Measurements from ENCODE around the gene ARID1B. TPM values are rescaled to one million over a fixed set of nuclear protein-coding genes. Genes with fewer than 3 reads are reported as not detected.

The ARID1B gene
- total RNA-seq, 1 experiment from 2014 or later, result 86.3 TPM

DNA sequence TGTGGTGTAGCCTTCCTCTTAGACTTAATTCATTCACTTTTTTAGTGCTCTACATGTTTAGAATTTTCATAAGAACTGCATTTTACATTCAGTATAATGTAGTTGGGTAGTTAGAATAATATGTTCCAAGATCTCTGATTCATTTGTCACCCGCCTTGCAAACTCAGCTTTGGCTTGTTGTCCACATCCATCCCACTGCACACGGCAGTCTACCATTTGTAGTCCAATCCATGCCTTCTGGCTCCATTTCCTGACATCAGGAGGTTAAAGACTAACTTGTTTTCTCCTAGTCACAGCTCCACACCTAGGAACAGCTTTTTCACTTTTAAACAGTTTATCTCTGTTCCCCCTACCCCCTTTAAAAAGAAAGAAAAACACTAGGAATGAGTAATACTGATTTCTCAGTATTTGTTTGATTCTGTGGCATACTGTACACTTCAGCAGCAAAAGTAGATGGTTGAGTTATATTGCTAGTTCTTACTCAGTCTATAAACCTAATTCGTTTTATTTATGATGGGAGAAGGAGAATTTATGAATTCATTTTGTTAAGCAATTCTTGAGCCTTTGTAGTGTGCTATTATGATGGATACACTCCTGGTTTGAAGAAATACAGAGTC is 180.9 kb downstream of the ARID1B start:
- no peaks in the 10 kb centered on the region for H3K9me3 ChIP-seq (ENCODE audit: low read depth, low read length, poor library complexity, severe bottlenecking)
- POLR2A ChIA-PET (ENCODE audit: low non-redundant PET), result no interaction called here
- no peak overlapping the region for H3K27ac ChIP-seq (ENCODE audit: low read depth, low read length, poor library complexity, severe bottlenecking)
- H3K36me3 ChIP-seq (ENCODE audit: insufficient read depth, low read length, poor library complexity, severe bottlenecking), result no peaks in the 10 kb centered on the region
- intact Hi-C loops (cut with micrococcal nuclease; ENCODE audit: unreplicated experiment), result no loop called here
- no peak for DNase-seq (ENCODE audit: low spot score)
- peaks cover 22% of the 10 kb centered on the region for H3K4me1 ChIP-seq (ENCODE audit: insufficient read depth, low read length, poor library complexity, severe bottlenecking)
- no peaks in the 10 kb centered on the region for H3K27me3 ChIP-seq (replicated peaks; ENCODE audit: insufficient read depth, low read depth, low read length, poor library complexity)
- no peak for TF ChIP-seq EZH2 (IDR thresholded peaks at IDR 0.05; ENCODE audit: borderline replicate concordance, low read depth, low read length, poor library complexity, severe bottlenecking)
- no peak for TF ChIP-seq CTCF (conservative IDR thresholded peaks at IDR 0.05; ENCODE audit: low read depth, low read length)
- no TSS peak for BruUV-seq (replicated peaks)
- CTCF ChIA-PET, result no interaction called here
- no peak overlapping the region for H3K4me3 ChIP-seq (ENCODE audit: low read depth, low read length, poor library complexity, severe bottlenecking)

GRCh38 chr6:156960525-156960924 is 183.3 kb downstream of the ARID1B start:
- ChIA-PET POLR2A (ENCODE audit: low non-redundant PET) (no interaction called here), CTCF (no interaction called here)
- Histone ChIP-seq H3K27me3 (replicated peaks; ENCODE audit: insufficient read depth, low read depth, low read length, poor library complexity) (no peaks in the 10 kb centered on the region), H3K4me3 (ENCODE audit: low read depth, low read length, poor library complexity, severe bottlenecking) (no peak overlapping the region), H3K4me1 (ENCODE audit: insufficient read depth, low read length, poor library complexity, severe bottlenecking) (peaks cover 22% of the 10 kb centered on the region), H3K9me3 (ENCODE audit: low read depth, low read length, poor library complexity, severe bottlenecking) (no peaks in the 10 kb centered on the region), H3K36me3 (ENCODE audit: insufficient read depth, low read length, poor library complexity, severe bottlenecking) (no peaks in the 10 kb centered on the region), H3K27ac (ENCODE audit: low read depth, low read length, poor library complexity, severe bottlenecking) (no peak overlapping the region)
- intact Hi-C loops (cut with micrococcal nuclease; ENCODE audit: unreplicated experiment), result no loop called here
- no peak for DNase-seq (ENCODE audit: low spot score)
- BruUV-seq (replicated peaks), result no TSS peak
- TF ChIP-seq EZH2 (IDR thresholded peaks at IDR 0.05; ENCODE audit: borderline replicate concordance, low read depth, low read length, poor library complexity, severe bottlenecking), result no peak
- TF ChIP-seq CTCF (conservative IDR thresholded peaks at IDR 0.05; ENCODE audit: low read depth, low read length), result no peak

GRCh38 chr6:156961282-156961892 is 184.2 kb downstream of the ARID1B start:
- intact Hi-C loops (cut with micrococcal nuclease; ENCODE audit: unreplicated experiment), result no loop called here
- CTCF ChIA-PET, result no interaction called here
- Histone ChIP-seq H3K9me3 (ENCODE audit: low read depth, low read length, poor library complexity, severe bottlenecking) (no peaks in the 10 kb centered on the region), H3K4me3 (ENCODE audit: low read depth, low read length, poor library complexity, severe bottlenecking) (no peak overlapping the region), H3K4me1 (ENCODE audit: insufficient read depth, low read length, poor library complexity, severe bottlenecking) (peaks cover 22% of the 10 kb centered on the region), H3K27ac (ENCODE audit: low read depth, low read length, poor library complexity, severe bottlenecking) (no peak overlapping the region), H3K27me3 (replicated peaks; ENCODE audit: insufficient read depth, low read depth, low read length, poor library complexity) (no peaks in the 10 kb centered on the region), H3K36me3 (ENCODE audit: insufficient read depth, low read length, poor library complexity, severe bottlenecking) (no peaks in the 10 kb centered on the region)
- POLR2A ChIA-PET (ENCODE audit: low non-redundant PET), result no interaction called here
- no peak for DNase-seq (ENCODE audit: low spot score)
- TF ChIP-seq CTCF (conservative IDR thresholded peaks at IDR 0.05; ENCODE audit: low read depth, low read length), result no peak
- no peak for TF ChIP-seq EZH2 (IDR thresholded peaks at IDR 0.05; ENCODE audit: borderline replicate concordance, low read depth, low read length, poor library complexity, severe bottlenecking)
- BruUV-seq (replicated peaks), result no TSS peak
